ENCODE results near the gene GAPDHS. TPM values are rescaled to one million over a fixed set of nuclear protein-coding genes. Genes with fewer than 3 reads are reported as not detected.

Gene GAPDHS
- not detected in 2 replicates for total RNA-seq (2022)
- Bru-seq, nascent RNA, result not detected
- BruChase-seq, experiment 1, labeled RNA remaining after a 6-hour chase, result not detected
- not detected for BruChase-seq, experiment 2, labeled RNA remaining after a 2-hour chase
- long read RNA-seq, partial matches to known transcripts, result 0 of 1 reads
- long read RNA-seq, other reads (novel, unspliced or antisense), result 1 of 1 reads

DNA sequence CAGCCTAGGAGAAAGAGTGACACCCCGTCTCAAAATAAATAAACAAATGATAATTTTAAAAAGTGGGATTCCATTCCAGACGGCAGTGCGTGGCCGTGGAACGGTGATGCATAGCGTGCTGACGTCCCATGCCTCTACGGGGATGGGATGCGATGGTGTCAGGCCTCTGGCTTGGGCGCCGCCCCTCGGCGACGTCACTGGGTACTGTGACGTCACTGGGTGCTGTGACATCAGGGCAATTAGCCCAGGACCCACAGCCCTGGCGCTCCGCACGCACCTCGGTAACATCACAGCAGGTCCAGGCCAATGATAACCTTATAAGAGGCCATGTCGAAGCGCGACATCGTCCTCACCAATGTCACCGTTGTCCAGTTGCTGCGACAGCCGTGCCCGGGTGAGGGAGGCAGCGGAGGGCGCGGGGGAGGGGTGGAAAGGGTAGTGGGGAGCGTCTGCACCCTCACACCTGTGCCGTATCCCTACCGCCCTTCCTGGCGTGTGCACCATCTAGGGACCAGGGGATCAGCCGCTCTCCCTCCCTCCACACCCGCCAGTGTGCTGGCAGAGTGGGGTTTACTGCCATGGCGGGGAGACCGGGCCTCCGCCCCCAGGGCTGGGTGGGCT lies at the start of gene GAPDHS:
GAPDHS (plus strand) TSS at position 256 of the 621 bp plus-strand sequence; CDS start at position 328, 72 bp downstream.
- BruUV-seq (replicated peaks), result no TSS peak

DNA sequence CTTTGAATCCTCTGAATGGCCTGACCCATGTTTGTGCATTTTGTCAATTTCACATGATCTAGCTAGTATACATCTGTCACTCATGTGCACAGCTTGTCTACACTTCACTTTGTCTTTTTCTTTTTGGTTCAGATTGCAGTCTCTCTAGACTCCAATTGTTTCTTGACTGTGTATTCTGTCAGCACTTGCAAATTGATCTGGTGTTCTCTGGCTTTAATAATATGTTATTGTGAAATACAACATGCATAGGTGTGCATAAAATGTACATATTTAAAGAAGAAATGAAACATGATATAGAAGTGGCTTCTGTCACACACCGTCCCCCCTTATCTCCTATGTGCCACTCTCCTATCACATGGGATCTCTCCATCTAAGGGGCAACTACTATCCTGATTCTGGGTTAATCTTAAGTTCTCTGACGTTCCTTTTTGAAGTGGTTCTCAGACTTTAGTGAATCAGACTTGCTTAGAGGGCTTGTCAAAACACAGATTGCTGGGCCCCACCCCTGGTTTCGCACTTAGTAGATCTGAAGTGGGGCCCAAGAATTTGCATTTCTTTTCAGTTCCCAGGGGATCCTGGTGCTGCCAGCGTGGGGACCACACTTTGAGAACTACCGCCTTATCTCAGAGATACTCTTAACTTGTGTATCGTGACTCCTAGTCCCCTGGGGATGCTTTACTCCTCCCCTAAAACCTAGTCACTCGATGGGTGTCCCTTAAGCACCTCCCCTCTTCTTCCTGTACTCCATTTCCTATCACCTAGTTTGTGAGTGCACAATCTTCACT lies 48.8 kb upstream of the GAPDHS start:
- H3K36me3 Mint-ChIP-seq (ENCODE audit: insufficient read depth, unreplicated experiment), result no peaks in the 10 kb centered on the region
- CTCF ChIA-PET, result interaction anchor here (0.7 to 1.0 kb wide), 2 partner anchors 11 to 465 kb away, joined by 3 to 4 read pairs; no protein-coding TSS in a partner anchor
- no peaks in the 10 kb centered on the region for H3K4me1 Mint-ChIP-seq (ENCODE audit: low read depth, unreplicated experiment)
- TF ChIP-seq, protein P1, sequence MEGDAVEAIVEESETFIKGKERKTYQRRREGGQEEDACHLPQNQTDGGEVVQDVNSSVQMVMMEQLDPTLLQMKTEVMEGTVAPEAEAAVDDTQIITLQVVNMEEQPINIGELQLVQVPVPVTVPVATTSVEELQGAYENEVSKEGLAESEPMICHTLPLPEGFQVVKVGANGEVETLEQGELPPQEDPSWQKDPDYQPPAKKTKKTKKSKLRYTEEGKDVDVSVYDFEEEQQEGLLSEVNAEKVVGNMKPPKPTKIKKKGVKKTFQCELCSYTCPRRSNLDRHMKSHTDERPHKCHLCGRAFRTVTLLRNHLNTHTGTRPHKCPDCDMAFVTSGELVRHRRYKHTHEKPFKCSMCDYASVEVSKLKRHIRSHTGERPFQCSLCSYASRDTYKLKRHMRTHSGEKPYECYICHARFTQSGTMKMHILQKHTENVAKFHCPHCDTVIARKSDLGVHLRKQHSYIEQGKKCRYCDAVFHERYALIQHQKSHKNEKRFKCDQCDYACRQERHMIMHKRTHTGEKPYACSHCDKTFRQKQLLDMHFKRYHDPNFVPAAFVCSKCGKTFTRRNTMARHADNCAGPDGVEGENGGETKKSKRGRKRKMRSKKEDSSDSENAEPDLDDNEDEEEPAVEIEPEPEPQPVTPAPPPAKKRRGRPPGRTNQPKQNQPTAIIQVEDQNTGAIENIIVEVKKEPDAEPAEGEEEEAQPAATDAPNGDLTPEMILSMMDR (IDR thresholded peaks at IDR 0.05; ENCODE audit: unreplicated experiment), result no peak
- no peak overlapping the region for H3K27ac Mint-ChIP-seq (ENCODE audit: unreplicated experiment)
- DNase-seq, result no peak
- H3K4me3 Mint-ChIP-seq (ENCODE audit: low read depth, unreplicated experiment), result no peak overlapping the region
- peaks cover 77% of the 10 kb centered on the region for H3K27me3 Mint-ChIP-seq (ENCODE audit: unreplicated experiment)
- intact Hi-C loops (cut with micrococcal nuclease; ENCODE audit: unreplicated experiment), result no loop called here
- no TSS peak for BruUV-seq (replicated peaks)
- H3K9me3 Mint-ChIP-seq (ENCODE audit: low read depth, unreplicated experiment), result no peaks in the 10 kb centered on the region

More for the DNA sequence above, at the start of gene GAPDHS:
- TF ChIP-seq, protein P1 (IDR thresholded peaks at IDR 0.05; ENCODE audit: unreplicated experiment), result no peak
- H3K4me3 Mint-ChIP-seq (ENCODE audit: low read depth, unreplicated experiment), result no peak within 1 kb of the TSS
- no peak for DNase-seq
- CTCF ChIA-PET, result no interaction called here
- H3K36me3 Mint-ChIP-seq (ENCODE audit: insufficient read depth, unreplicated experiment), result peaks cover 6% of the 10 kb centered on the region
- intact Hi-C loops (cut with micrococcal nuclease; ENCODE audit: unreplicated experiment), result no loop called here
- H3K9me3 Mint-ChIP-seq (ENCODE audit: low read depth, unreplicated experiment), result no peaks in the 10 kb centered on the region
- peaks cover 69% of the 10 kb centered on the region for H3K27me3 Mint-ChIP-seq (ENCODE audit: unreplicated experiment)
- H3K4me1 Mint-ChIP-seq (ENCODE audit: low read depth, unreplicated experiment), result no peaks in the 10 kb centered on the region
- no peak within 1 kb of the TSS for H3K27ac Mint-ChIP-seq (ENCODE audit: unreplicated experiment)

DNA sequence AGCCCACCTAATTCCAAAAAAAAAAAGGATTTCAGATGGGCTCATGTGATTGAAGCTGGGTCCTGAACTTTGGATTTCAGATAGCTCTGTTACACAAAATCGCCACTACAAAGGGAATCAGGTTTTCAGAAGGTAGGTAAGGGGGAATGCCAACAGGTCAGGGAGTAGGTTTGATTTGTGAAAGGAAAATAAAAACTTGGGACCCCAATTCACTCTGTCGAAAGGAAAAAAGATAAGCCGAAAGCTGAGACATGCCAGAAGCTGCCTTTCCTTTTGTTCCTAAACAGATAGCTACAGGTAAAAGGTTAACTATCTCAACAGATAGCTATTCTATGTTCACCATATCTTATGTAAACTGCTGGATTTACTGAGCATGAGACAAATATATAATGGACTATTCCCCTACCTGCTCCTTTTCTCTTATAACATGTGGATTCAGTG lies 47.0 kb upstream of the GAPDHS start:
- Mint-ChIP-seq H3K27me3 (ENCODE audit: unreplicated experiment) (peaks cover 87% of the 10 kb centered on the region), H3K9me3 (ENCODE audit: low read depth, unreplicated experiment) (no peaks in the 10 kb centered on the region), H3K36me3 (ENCODE audit: insufficient read depth, unreplicated experiment) (no peaks in the 10 kb centered on the region), H3K4me1 (ENCODE audit: low read depth, unreplicated experiment) (no peaks in the 10 kb centered on the region), H3K4me3 (ENCODE audit: low read depth, unreplicated experiment) (no peak overlapping the region), H3K27ac (ENCODE audit: unreplicated experiment) (no peak overlapping the region)
- CTCF ChIA-PET, result interaction anchor here (0.7 to 1.6 kb wide), 2 partner anchors 9 to 60 kb away, joined by 3 to 4 read pairs; no protein-coding TSS in a partner anchor
- DNase-seq, result no peak
- no TSS peak for BruUV-seq (replicated peaks)
- TF ChIP-seq, protein P1 (IDR thresholded peaks at IDR 0.05; ENCODE audit: unreplicated experiment), result no peak
- intact Hi-C loops (cut with micrococcal nuclease; ENCODE audit: unreplicated experiment), result no loop called here

DNA sequence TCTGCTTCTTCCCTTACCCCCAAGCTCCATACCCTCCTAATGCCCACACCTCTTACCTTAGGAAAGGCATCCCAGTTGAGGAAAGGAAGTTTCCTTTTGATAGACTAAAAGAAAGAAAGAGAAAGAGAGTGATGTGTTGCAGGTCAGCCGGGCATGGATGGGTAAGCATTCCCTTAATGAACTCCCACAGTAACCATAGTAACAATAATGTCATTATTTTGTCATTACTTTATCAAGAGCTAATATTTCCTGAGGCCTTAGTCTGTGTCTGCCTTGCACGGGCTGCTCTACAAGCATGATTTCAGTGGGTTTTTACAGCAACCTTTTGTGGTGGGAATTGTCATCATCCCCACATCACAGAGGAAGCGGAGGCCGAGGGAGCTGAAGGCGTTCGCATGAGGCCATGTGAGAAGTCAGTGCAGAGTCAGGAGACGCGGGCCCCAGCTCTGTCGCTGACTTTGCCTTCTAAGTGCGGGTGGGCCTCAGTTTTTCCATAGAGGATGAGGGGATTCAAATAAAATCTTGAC lies 45.5 kb upstream of the GAPDHS start:
- no peak overlapping the region for H3K27ac Mint-ChIP-seq (ENCODE audit: unreplicated experiment)
- CTCF ChIA-PET, result interaction anchor here (0.6 to 1.6 kb wide), 4 partner anchors 7 to 481 kb away, joined by 3 to 4 read pairs (median 4); no protein-coding TSS in a partner anchor
- no peaks in the 10 kb centered on the region for H3K36me3 Mint-ChIP-seq (ENCODE audit: insufficient read depth, unreplicated experiment)
- peaks cover 90% of the 10 kb centered on the region for H3K27me3 Mint-ChIP-seq (ENCODE audit: unreplicated experiment)
- no TSS peak for BruUV-seq (replicated peaks)
- TF ChIP-seq, protein P1 (IDR thresholded peaks at IDR 0.05; ENCODE audit: unreplicated experiment), result no peak
- H3K4me3 Mint-ChIP-seq (ENCODE audit: low read depth, unreplicated experiment), result no peak overlapping the region
- H3K9me3 Mint-ChIP-seq (ENCODE audit: low read depth, unreplicated experiment), result no peaks in the 10 kb centered on the region
- intact Hi-C loops (cut with micrococcal nuclease; ENCODE audit: unreplicated experiment), result no loop called here
- H3K4me1 Mint-ChIP-seq (ENCODE audit: low read depth, unreplicated experiment), result no peaks in the 10 kb centered on the region
- no peak for DNase-seq

Data from Calu3 (cell line).